DMS 273 treated with DMSO at 0.1 percent for 48 hours (cell line): ENCODE data around the gene KCNE3.

ENCODE experiments used
- DNase-seq: peaks from one replicate; lab custom pipeline; 2025; lab: John Stamatoyannopoulos, UW

The KCNE3 gene

GRCh38 chr11:74466916-74467885 is at the start of gene KCNE3:
Gene KCNE3, minus strand, starts transcription at chr11:74467549. Its CDS starts 9,986 bp downstream, at chr11:74457563.
- no peak for DNase-seq

- DNase-seq: no peak
Measured at GRCh38 chr11:74507582-74507981, 40.2 kb upstream of the KCNE3 start.

GRCh38 chr11:74506823-74507222 is 39.5 kb upstream of the KCNE3 start:
- no peak for DNase-seq

GRCh38 chr11:74505911-74506310 is 38.6 kb upstream of the KCNE3 start:
- no peak for DNase-seq

GRCh38 chr11:74504100-74504691 is 36.8 kb upstream of the KCNE3 start:
- DNase-seq: no peak

- DNase-seq: no peak
Measured at GRCh38 chr11:74494916-74495315, 27.6 kb upstream of the KCNE3 start.

- no peak for DNase-seq
Measured at GRCh38 chr11:74493791-74494630, 26.7 kb upstream of the KCNE3 start.

GRCh38 chr11:74492974-74493790 is 25.8 kb upstream of the KCNE3 start, which contains the start of gene LIPT2:
Gene LIPT2, minus strand, starts transcription at chr11:74493724. Its CDS starts 21 bp downstream, at chr11:74493703.
- peak; percentile 72 for DNase-seq

GRCh38 chr11:74492084-74492483 is 24.7 kb upstream of the KCNE3 start:
- DNase-seq: no peak

GRCh38 chr11:74490941-74491340 is 23.6 kb upstream of the KCNE3 start:
- no peak for DNase-seq

GRCh38 chr11:74487875-74488274 is 20.5 kb upstream of the KCNE3 start:
- DNase-seq: no peak

GRCh38 chr11:74485868-74486267 is 18.5 kb upstream of the KCNE3 start:
- DNase-seq: no peak

- no peak for DNase-seq
Measured at GRCh38 chr11:74480688-74481417, 13.5 kb upstream of the KCNE3 start.

- no peak for DNase-seq
Measured at GRCh38 chr11:74479732-74480123, 12.4 kb upstream of the KCNE3 start.

- no peak for DNase-seq
Measured at GRCh38 chr11:74478877-74479731, 11.8 kb upstream of the KCNE3 start.

- no peak for DNase-seq
Measured at GRCh38 chr11:74476536-74476935, 9.2 kb upstream of the KCNE3 start.

GRCh38 chr11:74474316-74474715 is 7.0 kb upstream of the KCNE3 start:
- DNase-seq: no peak

- DNase-seq: no peak
Measured at GRCh38 chr11:74473382-74474173, 6.2 kb upstream of the KCNE3 start.
